Measurements from ENCODE around the gene TUT4.

TUT4 gene

GRCh38 chr1:52393174-52393573, 159.7 kb downstream of the TUT4 start:
- FAIRE-seq = no peak

GRCh38 chr1:52386458-52386857, 166.4 kb downstream of the TUT4 start:
- FAIRE-seq = no peak

GRCh38 chr1:52385376-52385775, 167.5 kb downstream of the TUT4 start:
- no peak for FAIRE-seq
